NT2/D1 (cell line): ENCODE data around the gene ABCA7.

ENCODE experiments used
- SUZ12 ChIP-seq: IDR thresholded peaks from 2 replicates; pipeline ENCODE4 v1.6.1; 2011; ENCODE audit not compliant: insufficient read length, insufficient read depth; ENCODE audit errors: extremely low read depth
- YY1 ChIP-seq: IDR thresholded peaks from 2 replicates; pipeline ENCODE4 v1.6.1; 2011; ENCODE audit not compliant: insufficient read length, insufficient read depth

GRCh38 chr19:1112268-1113029 lies 72.5 kb downstream of the ABCA7 start:
- TF ChIP-seq YY1, result no peak
- TF ChIP-seq SUZ12, result no peak
